ENCODE data around the gene HOXA11.

The HOXA11 gene

GRCh38 chr7:27214239-27214950 lies 29.4 kb upstream of the HOXA11 start:
- no peaks in the 10 kb centered on the region for H3F3A ChIP-seq (ENCODE audit: control insufficient read depth, insufficient read depth)
- TF ChIP-seq CTCF (IDR thresholded peaks at IDR 0.05; ENCODE audit: low read depth, low read length, poor library complexity, severe bottlenecking) (no peak), EZH2phosphoT487 (IDR thresholded peaks at IDR 0.05; ENCODE audit: borderline replicate concordance, low read length) (no peak)
- H3K9me2 ChIP-seq (replicated peaks; ENCODE audit: control insufficient read depth, low read length), result no peaks in the 10 kb centered on the region
- H3K4me3 ChIP-seq (ENCODE audit: low read length), result no peak overlapping the region
- H3K4me2 ChIP-seq (ENCODE audit: low read length), result no peak overlapping the region
- H3K79me2 ChIP-seq (ENCODE audit: control insufficient read depth, low read length), result no peaks in the 10 kb centered on the region
- peaks cover 5% of the 10 kb centered on the region for H3K4me1 ChIP-seq (ENCODE audit: control insufficient read depth, low read length)
- H3K36me3 ChIP-seq (ENCODE audit: control insufficient read depth, low read length), result no peaks in the 10 kb centered on the region
- H3K9me3 ChIP-seq (ENCODE audit: control insufficient read depth, insufficient read depth, low read length), result no peaks in the 10 kb centered on the region
- peaks cover 5% of the 10 kb centered on the region; the same call in 1 of the 2 replicates for H4K20me1 ChIP-seq (ENCODE audit: control insufficient read depth, insufficient read depth, low read depth, low read length)
- H3K27me3 ChIP-seq (ENCODE audit: control insufficient read depth, low read length), result peaks cover 57% of the 10 kb centered on the region
- no peak overlapping the region for H3K27ac ChIP-seq (ENCODE audit: low read depth, low read length)

GRCh38 chr7:27213433-27214238 lies 28.6 kb upstream of the HOXA11 start:
- Histone ChIP-seq H3F3A (ENCODE audit: control insufficient read depth, insufficient read depth) (no peaks in the 10 kb centered on the region), H3K27ac (ENCODE audit: low read depth, low read length) (no peak overlapping the region), H3K79me2 (ENCODE audit: control insufficient read depth, low read length) (no peaks in the 10 kb centered on the region), H3K27me3 (ENCODE audit: control insufficient read depth, low read length) (peaks cover 58% of the 10 kb centered on the region), H3K36me3 (ENCODE audit: control insufficient read depth, low read length) (no peaks in the 10 kb centered on the region), H3K4me1 (ENCODE audit: control insufficient read depth, low read length) (peaks cover 5% of the 10 kb centered on the region), H3K9me3 (ENCODE audit: control insufficient read depth, insufficient read depth, low read length) (no peaks in the 10 kb centered on the region), H4K20me1 (ENCODE audit: control insufficient read depth, insufficient read depth, low read depth, low read length) (peaks cover 5% of the 10 kb centered on the region; the same call in 1 of the 2 replicates), H3K4me2 (ENCODE audit: low read length) (no peak overlapping the region), H3K4me3 (ENCODE audit: low read length) (no peak overlapping the region), H3K9me2 (replicated peaks; ENCODE audit: control insufficient read depth, low read length) (no peaks in the 10 kb centered on the region)
- TF ChIP-seq EZH2phosphoT487 (IDR thresholded peaks at IDR 0.05; ENCODE audit: borderline replicate concordance, low read length), result no peak
- TF ChIP-seq CTCF (IDR thresholded peaks at IDR 0.05; ENCODE audit: low read depth, low read length, poor library complexity, severe bottlenecking), result no peak

GRCh38 chr7:27212497-27213432 lies 27.7 kb upstream of the HOXA11 start:
- peaks cover 5% of the 10 kb centered on the region for H3K4me1 ChIP-seq (ENCODE audit: control insufficient read depth, low read length)
- H3K79me2 ChIP-seq (ENCODE audit: control insufficient read depth, low read length), result no peaks in the 10 kb centered on the region
- peaks cover 67% of the 10 kb centered on the region for H3K27me3 ChIP-seq (ENCODE audit: control insufficient read depth, low read length)
- H3F3A ChIP-seq (ENCODE audit: control insufficient read depth, insufficient read depth), result no peaks in the 10 kb centered on the region
- no peak overlapping the region for H3K27ac ChIP-seq (ENCODE audit: low read depth, low read length)
- H3K9me2 ChIP-seq (replicated peaks; ENCODE audit: control insufficient read depth, low read length), result no peaks in the 10 kb centered on the region
- H3K4me2 ChIP-seq (ENCODE audit: low read length), result no peak overlapping the region
- peaks cover 5% of the 10 kb centered on the region; the same call in 1 of the 2 replicates for H4K20me1 ChIP-seq (ENCODE audit: control insufficient read depth, insufficient read depth, low read depth, low read length)
- no peaks in the 10 kb centered on the region for H3K9me3 ChIP-seq (ENCODE audit: control insufficient read depth, insufficient read depth, low read length)
- H3K4me3 ChIP-seq (ENCODE audit: low read length), result no peak overlapping the region
- no peaks in the 10 kb centered on the region for H3K36me3 ChIP-seq (ENCODE audit: control insufficient read depth, low read length)
- TF ChIP-seq EZH2phosphoT487 (IDR thresholded peaks at IDR 0.05; ENCODE audit: borderline replicate concordance, low read length) (no peak), CTCF (IDR thresholded peaks at IDR 0.05; ENCODE audit: low read depth, low read length, poor library complexity, severe bottlenecking) (no peak)

Measured in DOHH2 (cell line).